GM20000 (cell line): ENCODE data around the gene RAD51.

Experiments used
- DNase-seq: peaks from one replicate; pipeline ENCODE4 v3.0.0; 2012; ENCODE audit warnings: low spot score
- TF ChIP-seq, protein P1 (sequence below): IDR thresholded peaks from 2 replicates; pipeline ENCODE4 v1.5.1; 2012; ENCODE audit warnings: mild to moderate bottlenecking, control low read depth; ENCODE audit errors: extremely low read depth, missing control alignments

RAD51 gene

DNA sequence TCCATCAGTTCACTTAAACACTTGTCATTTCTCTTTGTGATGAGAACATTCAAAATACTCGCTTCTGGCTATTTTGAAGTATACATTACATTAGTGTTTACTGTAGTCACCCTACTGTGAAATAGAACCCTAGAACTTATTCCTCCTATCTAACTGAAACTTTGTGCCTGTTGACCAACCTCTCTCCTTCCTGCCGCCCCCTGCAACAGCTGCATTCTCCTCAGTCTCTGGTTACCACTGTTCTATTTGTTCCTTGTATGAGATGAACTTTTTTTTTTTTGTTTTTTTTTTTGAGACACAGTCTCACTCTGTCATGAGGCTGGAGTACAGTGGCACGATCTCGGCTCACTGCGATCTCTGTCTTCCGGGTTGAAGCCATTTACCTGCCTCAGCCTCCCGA, 2.9 kb downstream of the RAD51 start:
- TF ChIP-seq, protein P1, sequence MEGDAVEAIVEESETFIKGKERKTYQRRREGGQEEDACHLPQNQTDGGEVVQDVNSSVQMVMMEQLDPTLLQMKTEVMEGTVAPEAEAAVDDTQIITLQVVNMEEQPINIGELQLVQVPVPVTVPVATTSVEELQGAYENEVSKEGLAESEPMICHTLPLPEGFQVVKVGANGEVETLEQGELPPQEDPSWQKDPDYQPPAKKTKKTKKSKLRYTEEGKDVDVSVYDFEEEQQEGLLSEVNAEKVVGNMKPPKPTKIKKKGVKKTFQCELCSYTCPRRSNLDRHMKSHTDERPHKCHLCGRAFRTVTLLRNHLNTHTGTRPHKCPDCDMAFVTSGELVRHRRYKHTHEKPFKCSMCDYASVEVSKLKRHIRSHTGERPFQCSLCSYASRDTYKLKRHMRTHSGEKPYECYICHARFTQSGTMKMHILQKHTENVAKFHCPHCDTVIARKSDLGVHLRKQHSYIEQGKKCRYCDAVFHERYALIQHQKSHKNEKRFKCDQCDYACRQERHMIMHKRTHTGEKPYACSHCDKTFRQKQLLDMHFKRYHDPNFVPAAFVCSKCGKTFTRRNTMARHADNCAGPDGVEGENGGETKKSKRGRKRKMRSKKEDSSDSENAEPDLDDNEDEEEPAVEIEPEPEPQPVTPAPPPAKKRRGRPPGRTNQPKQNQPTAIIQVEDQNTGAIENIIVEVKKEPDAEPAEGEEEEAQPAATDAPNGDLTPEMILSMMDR, result no peak
- no peak for DNase-seq

DNA sequence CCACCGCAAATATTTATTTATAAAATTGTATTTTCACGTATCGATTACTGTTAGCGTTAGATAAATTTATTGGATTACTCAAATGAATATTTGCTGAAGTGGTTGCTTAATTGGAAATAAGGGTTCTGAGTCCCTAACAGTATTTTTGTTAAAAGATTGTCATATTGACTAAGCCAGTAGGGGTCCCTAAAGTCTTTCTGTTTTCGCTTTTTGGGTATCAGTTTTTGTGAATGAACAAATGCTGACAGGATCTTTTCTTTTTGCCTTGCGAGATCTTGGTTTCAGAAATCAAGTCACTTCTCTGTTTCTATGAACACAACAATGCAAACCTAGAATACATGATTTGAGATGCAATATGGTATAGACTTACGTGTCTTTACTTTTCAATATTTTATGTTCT, 7.1 kb downstream of the RAD51 start:
- peak; percentile 29 for DNase-seq
- TF ChIP-seq, protein P1, result peak; percentile 13

DNA sequence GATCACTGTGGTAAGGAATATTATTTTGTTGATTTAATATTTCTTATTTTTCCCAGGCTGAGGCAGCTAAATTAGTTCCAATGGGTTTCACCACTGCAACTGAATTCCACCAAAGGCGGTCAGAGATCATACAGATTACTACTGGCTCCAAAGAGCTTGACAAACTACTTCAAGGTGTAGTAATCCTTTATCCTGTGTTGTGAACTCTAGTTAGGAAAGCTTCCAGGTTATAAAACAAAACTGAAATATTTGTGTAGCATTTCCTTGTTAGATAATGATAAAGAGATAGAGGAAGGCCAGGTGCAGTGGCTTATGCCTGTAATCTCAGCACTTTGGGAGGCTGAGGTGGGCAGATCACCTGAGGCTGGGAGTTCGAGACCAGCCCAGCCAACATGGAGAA, 11.1 kb downstream of the RAD51 start:
- DNase-seq, result no peak
- TF ChIP-seq, protein P1, result no peak

DNA sequence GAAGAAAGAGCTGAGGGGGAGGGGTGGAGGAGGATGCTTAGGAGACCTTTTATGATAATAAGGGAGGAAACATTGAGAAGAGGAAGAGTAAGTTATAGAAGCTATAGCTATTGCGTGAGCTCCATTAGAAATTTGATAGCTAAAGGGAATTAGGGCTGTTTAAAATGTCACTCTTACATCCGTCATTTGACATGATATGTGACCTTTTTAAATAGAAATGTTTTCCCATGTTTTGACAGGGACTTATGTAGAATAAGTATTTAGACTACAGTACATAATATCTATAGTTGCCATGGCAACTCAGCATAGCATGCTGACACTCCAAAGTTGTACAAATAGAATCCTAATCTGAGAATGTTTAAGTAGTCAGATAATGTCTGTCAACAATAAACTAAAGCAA, 19.2 kb downstream of the RAD51 start:
- TF ChIP-seq, protein P1, result no peak
- DNase-seq, result no peak

DNA sequence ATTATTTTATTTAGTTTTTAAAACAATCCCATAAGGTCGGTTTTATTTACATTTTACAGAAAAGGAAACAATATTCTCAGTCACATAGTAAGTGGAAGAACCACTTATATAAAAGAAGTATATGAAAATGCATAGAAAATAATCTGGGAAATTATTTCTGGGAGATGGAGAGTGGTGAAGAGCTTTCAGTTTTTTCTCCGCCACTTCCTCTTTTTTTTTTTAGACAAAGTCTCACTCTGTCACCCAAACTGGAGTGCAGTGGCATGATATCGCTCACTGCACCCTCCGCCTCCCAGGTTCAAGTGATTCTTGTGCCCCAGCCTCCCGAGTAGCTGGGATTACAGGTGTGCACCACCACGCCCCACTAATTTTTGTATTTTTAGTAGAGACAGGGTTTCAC, 21.2 kb downstream of the RAD51 start:
- no peak for DNase-seq
- TF ChIP-seq, protein P1, result no peak

DNA sequence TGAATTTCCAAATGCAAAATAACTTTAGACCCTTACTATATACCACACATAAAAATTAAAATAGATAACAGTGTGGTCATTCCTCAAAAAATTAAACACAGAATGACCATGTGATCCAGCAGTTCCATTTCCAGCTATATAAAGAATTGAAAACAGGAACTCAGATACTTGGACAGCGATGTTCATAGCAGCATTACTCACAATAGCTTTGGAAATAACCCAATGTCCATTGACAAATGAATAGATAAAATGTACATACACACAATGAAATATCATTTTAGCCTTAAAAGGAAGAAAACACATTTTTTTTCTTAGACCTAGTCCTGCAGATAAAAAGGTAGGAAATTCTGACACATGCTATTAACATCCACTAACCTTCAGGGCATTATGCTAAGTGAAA, 26.7 kb downstream of the RAD51 start:
- DNase-seq, result no peak
- TF ChIP-seq, protein P1, result no peak

DNA sequence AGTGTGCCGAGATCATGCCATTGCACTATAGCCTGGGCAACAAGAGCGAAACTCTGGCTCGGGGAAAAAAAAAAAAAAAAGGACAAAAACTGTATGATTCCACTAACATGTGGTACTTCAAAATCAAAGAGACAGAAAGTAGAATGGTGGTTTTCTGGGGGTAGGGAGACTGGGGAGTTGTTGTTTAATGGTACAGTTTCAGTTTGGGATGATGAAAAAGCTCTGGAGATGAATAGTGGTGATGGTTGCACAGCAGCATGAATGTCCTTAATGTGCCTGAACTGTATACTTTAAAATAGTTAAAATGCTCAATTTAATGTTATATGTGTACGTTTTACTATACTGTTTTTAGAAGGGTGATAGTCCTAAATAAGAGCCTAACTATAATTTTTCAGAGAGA, 27.4 kb downstream of the RAD51 start:
- DNase-seq, result no peak
- TF ChIP-seq, protein P1, result no peak

DNA sequence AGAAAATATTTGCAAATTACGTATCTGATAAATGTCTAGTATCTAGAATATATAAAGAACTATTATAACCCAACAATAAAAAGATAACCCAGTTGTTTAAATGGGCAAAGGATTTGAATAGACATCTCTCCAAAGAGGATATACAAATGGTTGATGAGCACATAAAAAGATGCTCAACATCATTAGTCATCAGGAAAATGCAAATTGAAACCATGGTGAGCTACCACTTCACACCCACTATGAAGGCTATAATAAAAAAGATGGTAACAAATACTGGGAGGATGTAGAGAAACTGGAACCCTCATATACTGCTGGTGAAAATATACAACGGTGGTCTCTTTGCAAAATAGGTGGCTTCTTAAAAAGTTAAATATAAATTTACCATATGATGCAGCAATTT, 28.0 kb downstream of the RAD51 start:
- DNase-seq, result no peak
- TF ChIP-seq, protein P1, result no peak
